Right lobe of liver (tissue), 6 donors: ENCODE measurements around the gene CSNK1G1. TPM values are rescaled to one million over a fixed set of nuclear protein-coding genes. Genes with fewer than 3 reads are reported as not detected.
A peak's percentile ranks its signal among the peaks of the same experiment; 100 is the strongest.

Experiments used
- ATAC-seq, 4 donors: fragments of 200-7000 bp; cut with Tn5 transposase; one replicate each; pipeline ENCODE4 v1.9.1; 2020; ENCODE audit warnings: mild to moderate bottlenecking in 4 of 4, moderate library complexity in 4 of 4
- DNase-seq, 3 donors: peaks; one replicate each; pipeline ENCODE4 v3.0.0-alpha.2; 2020
- H3K27ac ChIP-seq, 3 donors: fragments of 200-600 bp; one replicate each; pipeline ENCODE4 v1.8.0; 2022
- H3K27me3 ChIP-seq, 2 donors: fragments of 200-600 bp; one replicate each; pipeline ENCODE4 v1.8.0; 2022
- H3K36me3 ChIP-seq, 4 donors: fragments of 200-600 bp; sonication (generic) in 1 of 4; one replicate each; pipeline versions ENCODE4 v1.5.1 to v1.8.0; 2017 to 2022; ENCODE audit warnings: control low read depth in 1 of 4
- H3K4me1 ChIP-seq, 4 donors: fragments of 200-600 bp; sonication (generic) in 1 of 4; one replicate each; pipeline versions ENCODE4 v1.5.1 to v1.8.0; 2017 to 2022; ENCODE audit warnings: control low read depth in 1 of 4
- H3K4me3 ChIP-seq, 3 donors: fragments of 200-600 bp; one replicate each; pipeline ENCODE4 v1.8.0; 2022
- H3K9me3 ChIP-seq, 4 donors: fragments of 200-600 bp; sonication (generic) in 1 of 4; one replicate each; pipeline versions ENCODE4 v1.5.1 to v1.8.0; 2017 to 2022; ENCODE audit warnings: control low read depth in 1 of 4
- POLR2A ChIP-seq: fragments of 450-650 bp; IDR thresholded peaks from one replicate; pipeline ENCODE4 v1.6.1; 2017; ENCODE audit warnings: antibody characterized with exemption, mild to moderate bottlenecking
- WGBS: methylation state at CpG from one replicate; pipeline ENCODE4 v1.1.6; 2018; ENCODE audit warnings: low coverage, low lambda C conversion rate; ENCODE audit not compliant: insufficient coverage; ENCODE audit errors: missing lambda C conversion rate; 5-methylcytosine and 5-hydroxymethylcytosine counted together
- intact Hi-C, 2 donors: fragments of 100-400 bp; cut with DNase I; formaldehyde crosslinking; loops; one replicate each; pipeline versions ENCODE4 v1.11.2 to v1.14.1; 2022
- total RNA-seq, 6 experiments: library from RNA; depleted of rRNA in 2 of 6; stranded (reverse); fragments of >200 nt in 2 of 6; fragmentation: NEBNext Ultra II Directional in 3 of 6; extraction: Animal tissue kit (Norgen Biotek cat#: 25700) in 3 of 6; gene quantifications; one replicate each; pipeline versions ENCODE4 v1.1.0 to v1.2.4, GENCODE V29; 2016 to 2023
- TF ChIP-seq, protein P1 (sequence below), 4 donors: fragments of 200-600 bp in 3 of 4; fragments of 450-650 bp in 1 of 4; IDR thresholded peaks; one replicate each; pipeline versions ENCODE4 v1.5.1 to v1.8.0; 2016 to 2022; ENCODE audit warnings: antibody characterized with exemption in 4 of 4, mild to moderate bottlenecking in 2 of 4
- donor health status: DM: no; HTN: yes; CAD: no.
- donor health status: DM: no; HTN: no; CAD: no.
- donor health status: DM: no; HTN: no; CAD: no.
- donor health status: DM: no; HTN: yes; CAD: no.
- donor health status: DM: no; HTN: yes; CAD: no.

Gene CSNK1G1
- total RNA-seq, 6 experiments from 2014 or later: 3.9 to 7.1 (median 5.5) TPM

DNA sequence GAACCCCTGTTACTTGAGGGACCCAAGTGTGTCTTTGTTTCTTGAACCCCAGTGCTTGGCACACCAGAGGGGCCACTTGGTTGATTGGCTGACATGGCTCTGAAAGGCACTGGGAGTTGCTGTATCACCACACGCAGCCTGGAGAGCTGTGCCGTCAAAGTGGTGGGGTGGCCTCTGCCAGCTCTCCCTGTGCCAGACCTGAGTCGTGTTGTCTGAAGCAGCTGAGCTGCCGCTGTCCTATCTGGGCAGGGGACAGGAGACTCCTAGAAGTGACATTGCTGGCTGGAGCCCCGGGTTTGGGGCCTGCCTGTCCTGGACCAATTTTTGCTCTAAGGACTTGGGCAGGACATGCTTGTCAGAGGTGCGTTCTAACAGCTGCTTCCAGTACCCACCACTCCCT is 209.9 kb downstream of the CSNK1G1 start:
- peak in 1 of 4 donors; percentile 4 for ATAC-seq
- DNase-seq: peak in 1 of 3 donors; percentile 38
- TF ChIP-seq, protein P1, sequence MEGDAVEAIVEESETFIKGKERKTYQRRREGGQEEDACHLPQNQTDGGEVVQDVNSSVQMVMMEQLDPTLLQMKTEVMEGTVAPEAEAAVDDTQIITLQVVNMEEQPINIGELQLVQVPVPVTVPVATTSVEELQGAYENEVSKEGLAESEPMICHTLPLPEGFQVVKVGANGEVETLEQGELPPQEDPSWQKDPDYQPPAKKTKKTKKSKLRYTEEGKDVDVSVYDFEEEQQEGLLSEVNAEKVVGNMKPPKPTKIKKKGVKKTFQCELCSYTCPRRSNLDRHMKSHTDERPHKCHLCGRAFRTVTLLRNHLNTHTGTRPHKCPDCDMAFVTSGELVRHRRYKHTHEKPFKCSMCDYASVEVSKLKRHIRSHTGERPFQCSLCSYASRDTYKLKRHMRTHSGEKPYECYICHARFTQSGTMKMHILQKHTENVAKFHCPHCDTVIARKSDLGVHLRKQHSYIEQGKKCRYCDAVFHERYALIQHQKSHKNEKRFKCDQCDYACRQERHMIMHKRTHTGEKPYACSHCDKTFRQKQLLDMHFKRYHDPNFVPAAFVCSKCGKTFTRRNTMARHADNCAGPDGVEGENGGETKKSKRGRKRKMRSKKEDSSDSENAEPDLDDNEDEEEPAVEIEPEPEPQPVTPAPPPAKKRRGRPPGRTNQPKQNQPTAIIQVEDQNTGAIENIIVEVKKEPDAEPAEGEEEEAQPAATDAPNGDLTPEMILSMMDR (IDR thresholded peaks at IDR 0.05): no peak
- TF ChIP-seq POLR2A: no peak
- H3K4me3 ChIP-seq: no peak overlapping the region
- no peak overlapping the region for H3K27ac ChIP-seq
- intact Hi-C loops: no loop called here
- no peaks in the 10 kb centered on the region for H3K27me3 ChIP-seq
- H3K9me3 ChIP-seq: no peaks in the 10 kb centered on the region
- no CpG with 5 or more reads among the region's 6 CpGs for WGBS
- H3K4me1 ChIP-seq: peaks cover 0 to 5% (median 0%) of the 10 kb centered on the region in 4 donors
- peaks cover 0 to 20% (median 4%) of the 10 kb centered on the region in 4 donors for H3K36me3 ChIP-seq

DNA sequence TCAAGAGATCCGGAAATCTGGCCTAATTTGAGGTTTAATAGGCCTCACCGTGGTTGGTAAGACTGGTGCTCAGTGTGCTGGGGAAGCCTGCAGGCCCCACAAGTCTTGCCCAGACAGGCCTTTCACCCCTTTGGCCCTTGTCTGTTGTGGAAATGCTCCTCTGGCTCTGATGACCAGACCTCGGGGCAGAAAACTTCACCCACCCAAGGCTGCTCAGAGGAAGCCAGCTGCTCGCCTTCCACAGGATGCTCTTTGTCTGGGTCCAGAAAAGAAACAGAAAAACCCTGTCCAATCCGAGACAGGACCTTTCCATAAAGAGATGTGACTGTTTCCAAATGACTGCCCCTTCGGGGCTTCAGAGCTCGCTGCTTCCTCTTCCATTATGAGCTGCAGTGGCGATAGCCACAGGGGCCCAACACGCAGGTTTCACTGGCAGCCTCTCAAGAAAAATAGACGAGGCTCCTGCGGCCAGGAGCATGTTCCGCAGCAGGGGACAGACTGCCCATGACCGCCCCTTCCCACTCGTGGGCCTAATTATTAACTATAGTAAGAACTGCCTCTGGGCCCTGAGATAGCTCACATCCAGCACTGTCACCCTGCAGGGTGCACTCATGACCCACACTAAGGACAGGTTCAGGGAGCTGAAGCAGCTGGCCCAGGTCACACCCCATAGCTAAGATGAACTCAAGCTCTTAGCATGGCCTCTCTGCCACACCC is 211.2 kb downstream of the CSNK1G1 start:
- ATAC-seq: peak in 1 of 4 donors; percentile 16
- Histone ChIP-seq H3K27me3 (no peaks in the 10 kb centered on the region), H3K4me1 (peaks cover 0 to 3% (median 0%) of the 10 kb centered on the region in 4 donors), H3K4me3 (no peak overlapping the region), H3K36me3 (peaks cover 0 to 27% (median 4%) of the 10 kb centered on the region in 4 donors), H3K9me3 (no peaks in the 10 kb centered on the region), H3K27ac (no peak overlapping the region)
- DNase-seq: peak in 1 of 3 donors; percentile 29
- intact Hi-C loops: no loop called here
- TF ChIP-seq, protein P1 (IDR thresholded peaks at IDR 0.05): no peak
- no peak for TF ChIP-seq POLR2A
- 88% methylated on average over 9 of the region's 14 CpGs for WGBS

DNA sequence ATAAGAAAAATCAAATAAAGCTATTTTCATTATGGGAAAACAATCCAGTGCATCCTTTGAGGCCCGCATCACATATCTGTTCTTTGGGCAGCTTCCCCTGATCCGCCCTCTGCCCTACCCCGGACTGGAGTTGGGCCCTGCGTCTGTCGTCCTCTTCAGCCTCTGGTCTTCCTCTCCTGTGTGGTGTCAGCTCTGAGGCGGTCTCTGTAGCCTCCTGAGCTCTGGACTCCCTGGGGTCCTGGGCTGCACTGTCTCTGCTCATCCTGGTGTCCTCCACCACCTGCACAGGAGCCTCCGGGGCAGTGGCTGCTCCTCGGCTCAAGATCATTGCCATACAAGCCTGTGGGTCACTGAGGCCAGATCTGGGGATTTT is 211.8 kb downstream of the CSNK1G1 start:
- Histone ChIP-seq H3K27me3 (no peaks in the 10 kb centered on the region), H3K9me3 (no peaks in the 10 kb centered on the region), H3K36me3 (peaks cover 0 to 27% (median 4%) of the 10 kb centered on the region in 4 donors), H3K4me3 (no peak overlapping the region), H3K4me1 (peaks cover 0 to 3% (median 0%) of the 10 kb centered on the region in 4 donors), H3K27ac (no peak overlapping the region)
- intact Hi-C loops: no loop called here
- WGBS: 96% methylated on average over 5 of the region's 8 CpGs
- DNase-seq (peak in 1 of 3 donors; percentile 35), ATAC-seq (no peak)
- TF ChIP-seq, protein P1 (IDR thresholded peaks at IDR 0.05): no peak
- no peak for TF ChIP-seq POLR2A

DNA sequence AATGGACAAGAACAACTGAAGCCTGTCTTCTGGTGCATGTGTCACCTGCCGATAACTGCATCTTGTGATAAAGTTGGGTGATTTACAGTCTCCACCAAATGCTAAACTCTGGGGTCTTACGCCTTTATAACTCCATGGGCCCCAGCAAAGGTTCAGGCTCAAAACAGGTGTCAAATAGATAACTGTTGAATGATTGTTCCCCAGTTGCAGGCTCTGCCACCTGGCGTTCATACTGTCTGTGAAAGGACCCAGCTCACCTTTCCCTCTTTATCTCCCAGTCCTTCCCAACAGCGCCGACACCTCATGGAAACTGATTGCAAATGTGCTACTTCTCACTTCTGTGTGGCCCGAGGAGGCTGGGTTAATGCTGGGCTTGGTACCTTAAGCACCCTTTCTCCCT is 212.7 kb downstream of the CSNK1G1 start:
- Histone ChIP-seq H3K4me1 (peaks cover 0 to 1% (median 0%) of the 10 kb centered on the region in 4 donors), H3K36me3 (peaks cover 0 to 34% (median 7%) of the 10 kb centered on the region in 4 donors), H3K4me3 (no peak overlapping the region), H3K27me3 (no peaks in the 10 kb centered on the region), H3K27ac (no peak overlapping the region), H3K9me3 (no peaks in the 10 kb centered on the region)
- ATAC-seq: no peak
- no peak for DNase-seq
- WGBS: 93% methylated on average over 3 of the region's 6 CpGs
- intact Hi-C loops: no loop called here
- no peak for TF ChIP-seq POLR2A
- TF ChIP-seq, protein P1 (IDR thresholded peaks at IDR 0.05): no peak
